GM12864 (cell line): Measurements from ENCODE around the gene TCHP.
"Not testable (repeated sequence)": the region's sequence is repeated elsewhere in the genome, so short reads cannot be mapped to it uniquely, and the experiment has no call there.

ENCODE experiments used
- DNase-seq: peaks from one replicate; pipeline ENCODE4 v3.0.0-alpha.2; 2011; ENCODE audit warnings: low read depth
- H3K4me3 ChIP-seq: 2 replicates; pipeline ENCODE4 v1.5.1; 2011; ENCODE audit warnings: mild to moderate bottlenecking, low read depth, low read length, control low read depth
- CTCF ChIP-seq: IDR thresholded peaks from 2 replicates; pipeline ENCODE4 v1.5.1; 2011; ENCODE audit warnings: low read depth, mild to moderate bottlenecking, moderate library complexity, low read length, control low read depth, inconsistent platforms; ENCODE audit errors: missing control alignments

Gene TCHP

GRCh38 chr12:109928058-109928656 is 28.1 kb downstream of the TCHP start:
- no peak for TF ChIP-seq CTCF
- DNase-seq, result no peak
- H3K4me3 ChIP-seq, result no peak overlapping the region

DNA sequence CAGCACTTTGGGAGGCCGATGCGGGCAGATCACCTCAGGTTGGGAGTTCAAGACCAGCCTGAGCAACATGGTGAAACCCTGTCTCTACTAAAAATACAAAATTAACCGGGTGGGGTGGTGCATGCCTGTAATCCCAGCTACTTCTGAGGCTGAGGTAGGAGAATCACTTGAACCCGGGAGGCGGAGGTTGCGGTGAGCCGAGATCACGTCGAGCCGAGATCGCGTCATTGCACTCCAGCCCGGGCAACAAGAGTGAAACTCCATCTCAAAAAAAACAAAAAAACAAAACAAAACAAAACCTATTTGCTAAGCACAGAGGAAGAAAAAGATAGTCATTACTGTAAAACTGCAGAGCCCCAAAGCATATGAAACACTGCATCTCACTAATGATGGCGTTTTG is 29.3 kb downstream of the TCHP start:
- not testable (repeated sequence) for H3K4me3 ChIP-seq, DNase-seq

DNA sequence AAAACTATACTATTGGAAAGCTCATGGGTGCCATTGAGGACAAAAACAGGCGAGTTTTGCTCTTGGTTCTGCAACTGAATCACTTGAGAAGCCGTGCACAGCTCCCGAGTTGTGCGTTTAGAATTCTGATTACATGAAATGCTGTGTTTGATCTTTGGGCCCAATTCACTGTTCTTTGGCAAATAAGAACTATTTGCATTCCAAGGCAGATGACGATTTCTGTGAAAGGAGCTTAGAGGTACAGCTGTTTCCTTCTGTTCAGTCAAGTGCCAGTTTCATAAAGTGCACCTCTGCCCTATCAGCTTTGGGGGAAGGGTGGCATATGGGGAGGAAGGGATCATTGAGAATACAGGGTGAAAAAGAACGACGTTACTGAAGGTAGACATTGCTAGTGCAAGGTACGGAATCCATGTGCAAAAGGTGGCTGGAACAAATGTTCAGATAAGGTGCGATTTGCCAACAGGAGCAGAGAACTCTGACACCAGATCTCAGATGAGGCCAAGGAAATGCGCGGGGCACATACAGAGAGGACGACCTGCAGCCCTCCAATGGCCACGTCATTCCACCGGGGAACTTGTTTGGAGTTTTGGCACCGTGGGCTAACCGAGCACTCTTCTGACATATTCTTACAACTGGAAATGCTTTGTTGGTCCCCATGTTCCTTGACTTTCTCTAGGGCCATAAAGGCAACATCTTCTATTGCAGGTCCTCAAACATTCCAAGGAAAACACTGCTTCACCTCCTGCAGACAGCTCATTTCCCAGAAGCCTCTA is 30.1 kb downstream of the TCHP start:
- no peak overlapping the region for H3K4me3 ChIP-seq
- no peak for TF ChIP-seq CTCF
- DNase-seq, result no peak

DNA sequence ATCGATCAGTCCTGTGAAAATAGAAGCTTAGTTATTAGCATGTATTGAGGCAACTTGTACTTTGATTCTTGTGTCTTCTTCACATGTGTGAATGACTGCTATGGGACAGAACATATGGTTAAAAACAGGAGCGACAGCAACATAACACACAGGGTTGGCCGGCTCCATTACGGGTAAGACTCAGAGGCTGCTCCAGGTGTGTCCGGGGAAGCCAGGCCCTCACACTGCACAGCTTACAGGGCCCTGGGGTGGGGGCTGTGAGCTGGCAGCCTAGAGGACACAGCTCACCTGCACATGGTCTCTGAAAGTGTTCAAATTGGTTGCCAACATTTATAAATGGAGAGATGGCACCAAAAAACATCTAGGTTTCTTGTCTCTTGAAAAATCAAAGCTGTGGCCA is 31.1 kb downstream of the TCHP start:
- DNase-seq, result no peak
- no peak overlapping the region for H3K4me3 ChIP-seq
- TF ChIP-seq CTCF, result no peak

- no peak for TF ChIP-seq CTCF
These were observed 32.9 kb downstream of the TCHP start for GRCh38 chr12:109932878-109933503.

DNA sequence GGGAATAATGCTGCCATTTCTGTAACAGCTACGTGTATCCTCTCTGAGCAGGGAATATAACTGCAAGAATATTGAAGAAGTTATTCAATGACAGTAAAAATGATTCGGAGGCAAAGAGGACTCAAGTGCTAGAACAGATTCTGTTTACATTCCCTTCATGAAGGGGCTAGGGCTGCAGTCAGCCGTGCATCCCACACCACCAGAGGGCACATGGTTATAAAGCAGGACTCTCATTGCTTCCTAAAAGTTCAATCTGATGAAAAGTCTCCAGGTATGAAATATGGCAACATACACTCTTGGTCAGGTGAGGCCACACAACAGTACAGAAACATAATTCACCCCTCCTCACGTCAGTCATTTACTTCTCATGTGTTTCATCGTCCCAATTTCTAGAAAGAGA is 34.0 kb downstream of the TCHP start:
- DNase-seq, result no peak
- no peak overlapping the region for H3K4me3 ChIP-seq
- peak; percentile 44 for TF ChIP-seq CTCF

More at GRCh38 chr12:109932878-109933503, 32.9 kb downstream of the TCHP start:
- no peak overlapping the region for H3K4me3 ChIP-seq
- DNase-seq, result no peak

- no peak for DNase-seq
- TF ChIP-seq CTCF, result no peak
- H3K4me3 ChIP-seq, result no peak overlapping the region
These were observed 37.3 kb downstream of the TCHP start for GRCh38 chr12:109937371-109937770.
